Epithelial cell of proximal tubule (primary cell): ENCODE measurements around the gene KCNQ2. TPM values are rescaled to one million over a fixed set of nuclear protein-coding genes. Genes with fewer than 3 reads are reported as not detected.

ENCODE experiments used
- DNase-seq: peaks from one replicate; pipeline ENCODE4 v3.0.0-alpha.2; 2011; ENCODE audit warnings: low read depth
- H3K4me3 ChIP-seq: 2 replicates; pipeline ENCODE4 v1.5.1; 2011; ENCODE audit warnings: low read depth, mild to moderate bottlenecking, low read length
- CTCF ChIP-seq: conservative IDR thresholded peaks from 2 replicates; pipeline ENCODE4 v1.5.1; 2012; ENCODE audit warnings: low read depth, mild to moderate bottlenecking, low read length
- total RNA-seq: library from RNA; depleted of rRNA; stranded (reverse); fragments of >200 nt; gene quantifications from 2 replicates; pipeline ENCODE4 v1.2.3, GENCODE V29; 2015

Gene KCNQ2
- total RNA-seq, 1 donor from 2014 or later = not detected

GRCh38 chr20:63396300-63396699, 76.2 kb downstream of the KCNQ2 start:
- no peak for TF ChIP-seq CTCF
- no peak for DNase-seq
- H3K4me3 ChIP-seq = no peak overlapping the region

- no peak overlapping the region for H3K4me3 ChIP-seq
- TF ChIP-seq CTCF = no peak
- no peak for DNase-seq
Measured at GRCh38 chr20:63395723-63396122, 76.7 kb downstream of the KCNQ2 start.

GRCh38 chr20:63394920-63395455, 77.5 kb downstream of the KCNQ2 start:
- no peak for DNase-seq
- TF ChIP-seq CTCF = no peak
- no peak overlapping the region for H3K4me3 ChIP-seq

GRCh38 chr20:63394069-63394919, 78.2 kb downstream of the KCNQ2 start:
- H3K4me3 ChIP-seq = no peak overlapping the region
- TF ChIP-seq CTCF = no peak
- DNase-seq = no peak

GRCh38 chr20:63393566-63393965, 78.9 kb downstream of the KCNQ2 start:
- no peak for DNase-seq
- TF ChIP-seq CTCF = no peak

GRCh38 chr20:63392465-63393365, 79.7 kb downstream of the KCNQ2 start:
- DNase-seq = no peak
- TF ChIP-seq CTCF = no peak
- H3K4me3 ChIP-seq = no peak overlapping the region

More at GRCh38 chr20:63393566-63393965, 78.9 kb downstream of the KCNQ2 start:
- H3K4me3 ChIP-seq = no peak overlapping the region
